GM21576 (cell line): Measurements from ENCODE around the gene TOR1AIP1.
"Not testable (repeated sequence)": the region's sequence is repeated elsewhere in the genome, so short reads cannot be mapped to it uniquely, and the experiment has no call there.

Experiments used
- ATAC-seq: cut with Tn5 transposase; IDR thresholded peaks from one replicate; pipeline ENCODE4 v1.9.1; 2021; ENCODE audit warnings: mild to moderate bottlenecking, moderate library complexity; ENCODE audit not compliant: unreplicated experiment

Gene TOR1AIP1

GRCh38 chr1:179882253-179883039 is at the start of gene TOR1AIP1:
Gene TOR1AIP1, plus strand, starts transcription at chr1:179882285. Its CDS starts 218 bp downstream, at chr1:179882503.
- ATAC-seq = peak; percentile 71

GRCh38 chr1:179836686-179837445 is 45.2 kb upstream of the TOR1AIP1 start:
- not testable (repeated sequence) for ATAC-seq

GRCh38 chr1:179840107-179840506 is 42.0 kb upstream of the TOR1AIP1 start:
- ATAC-seq = no peak

- no peak for ATAC-seq
These were observed 33.9 kb upstream of the TOR1AIP1 start for GRCh38 chr1:179848233-179848632.

- no peak for ATAC-seq
These were observed 29.0 kb upstream of the TOR1AIP1 start for GRCh38 chr1:179853102-179853501.

- ATAC-seq = not testable (repeated sequence)
These were observed 26.3 kb upstream of the TOR1AIP1 start for GRCh38 chr1:179855831-179856230.

GRCh38 chr1:179856296-179856695 is 25.8 kb upstream of the TOR1AIP1 start:
- no peak for ATAC-seq

- no peak for ATAC-seq
These were observed 25.1 kb upstream of the TOR1AIP1 start for GRCh38 chr1:179857009-179857408.

GRCh38 chr1:179860652-179861051 is 21.4 kb upstream of the TOR1AIP1 start:
- no peak for ATAC-seq

- no peak for ATAC-seq
These were observed 16.7 kb upstream of the TOR1AIP1 start for GRCh38 chr1:179865377-179865776.

GRCh38 chr1:179866616-179867015 is 15.5 kb upstream of the TOR1AIP1 start:
- no peak for ATAC-seq

- peak; percentile 68 for ATAC-seq
These were observed 14.4 kb upstream of the TOR1AIP1 start for GRCh38 chr1:179867493-179868330.

- ATAC-seq = no peak
These were observed 11.2 kb upstream of the TOR1AIP1 start for GRCh38 chr1:179870870-179871269.

GRCh38 chr1:179871940-179872339 is 10.1 kb upstream of the TOR1AIP1 start:
- ATAC-seq = no peak

GRCh38 chr1:179872558-179872957 is 9.5 kb upstream of the TOR1AIP1 start:
- no peak for ATAC-seq

- no peak for ATAC-seq
These were observed 8.6 kb upstream of the TOR1AIP1 start for GRCh38 chr1:179873438-179873851.

- no peak for ATAC-seq
These were observed 6.3 kb upstream of the TOR1AIP1 start for GRCh38 chr1:179875596-179876299.

- ATAC-seq = no peak
These were observed 5.8 kb upstream of the TOR1AIP1 start for GRCh38 chr1:179876300-179876715.

GRCh38 chr1:179877586-179878265 is 4.4 kb upstream of the TOR1AIP1 start, which contains the start of gene TOR1AIP2:
Gene TOR1AIP2, minus strand, starts transcription at chr1:179877803. Its CDS starts 25,138 bp downstream, at chr1:179852665.
- peak; percentile 64 for ATAC-seq

- ATAC-seq = no peak
These were observed 2.3 kb upstream of the TOR1AIP1 start for GRCh38 chr1:179879797-179880196.
